IPS-18c (cell line): ENCODE results near the gene TMPRSS6.

ENCODE experiments used
- H3K4me3 ChIP-seq: 2 replicates; pipeline ENCODE4 v1.7.0; 2013; ENCODE audit warnings: low read depth, mild to moderate bottlenecking, low read length, moderate library complexity; ENCODE audit not compliant: insufficient read depth
- H3K9me3 ChIP-seq: one replicate; pipeline ENCODE4 v1.6.1; 2013; ENCODE audit warnings: mild to moderate bottlenecking, low read length, moderate library complexity; ENCODE audit not compliant: control insufficient read depth, insufficient read depth

TMPRSS6 gene

GRCh38 chr22:37052386-37053309 is 56.9 kb downstream of the TMPRSS6 start:
- H3K4me3 ChIP-seq, result peak overlapping the region; percentile 82; the same call in 1 of the 2 replicates
- no peaks in the 10 kb centered on the region for H3K9me3 ChIP-seq

- H3K4me3 ChIP-seq, result peak within 1 kb of the TSS; percentile 82
- H3K9me3 ChIP-seq, result no peaks in the 10 kb centered on the region
These were observed 57.8 kb downstream of the TMPRSS6 start, which contains the start of gene KCTD17 for GRCh38 chr22:37051391-37052385. TSS of gene KCTD17 (plus strand) at chr22:37051742. CDS start at chr22:37051761, 19 bp downstream.

- H3K4me3 ChIP-seq, result no peak overlapping the region
These were observed 58.6 kb downstream of the TMPRSS6 start for GRCh38 chr22:37050913-37051312.

GRCh38 chr22:37049224-37049623 is 60.3 kb downstream of the TMPRSS6 start:
- Histone ChIP-seq H3K9me3 (no peaks in the 10 kb centered on the region), H3K4me3 (no peak overlapping the region)

More at GRCh38 chr22:37050913-37051312, 58.6 kb downstream of the TMPRSS6 start:
- no peaks in the 10 kb centered on the region for H3K9me3 ChIP-seq

- no peaks in the 10 kb centered on the region for H3K9me3 ChIP-seq
These were observed 61.4 kb downstream of the TMPRSS6 start for GRCh38 chr22:37048133-37048532.

GRCh38 chr22:37047006-37047405 is 62.5 kb downstream of the TMPRSS6 start:
- no peaks in the 10 kb centered on the region for H3K9me3 ChIP-seq
- no peak overlapping the region for H3K4me3 ChIP-seq

More at GRCh38 chr22:37048133-37048532, 61.4 kb downstream of the TMPRSS6 start:
- H3K4me3 ChIP-seq, result no peak overlapping the region

- Histone ChIP-seq H3K4me3 (no peak overlapping the region), H3K9me3 (no peaks in the 10 kb centered on the region)
These were observed 62.9 kb downstream of the TMPRSS6 start for GRCh38 chr22:37046589-37046988.

GRCh38 chr22:37045958-37046357 is 63.6 kb downstream of the TMPRSS6 start:
- H3K9me3 ChIP-seq, result no peaks in the 10 kb centered on the region

GRCh38 chr22:37044634-37045625 is 64.6 kb downstream of the TMPRSS6 start:
- no peak overlapping the region for H3K4me3 ChIP-seq

More at GRCh38 chr22:37045958-37046357, 63.6 kb downstream of the TMPRSS6 start:
- no peak overlapping the region for H3K4me3 ChIP-seq

GRCh38 chr22:37043828-37044538 is 65.5 kb downstream of the TMPRSS6 start:
- H3K9me3 ChIP-seq, result no peaks in the 10 kb centered on the region
- H3K4me3 ChIP-seq, result no peak overlapping the region

More at GRCh38 chr22:37044634-37045625, 64.6 kb downstream of the TMPRSS6 start:
- H3K9me3 ChIP-seq, result no peaks in the 10 kb centered on the region

GRCh38 chr22:37043209-37043827 is 66.2 kb downstream of the TMPRSS6 start:
- H3K4me3 ChIP-seq, result no peak overlapping the region
- no peaks in the 10 kb centered on the region for H3K9me3 ChIP-seq

- Histone ChIP-seq H3K4me3 (no peak overlapping the region), H3K9me3 (no peaks in the 10 kb centered on the region)
These were observed 70.0 kb downstream of the TMPRSS6 start for GRCh38 chr22:37039466-37039865.

- H3K4me3 ChIP-seq, result no peak overlapping the region
These were observed 71.8 kb downstream of the TMPRSS6 start for GRCh38 chr22:37037669-37038068.

GRCh38 chr22:37036655-37037377 is 72.7 kb downstream of the TMPRSS6 start:
- Histone ChIP-seq H3K4me3 (no peak overlapping the region), H3K9me3 (no peaks in the 10 kb centered on the region)

More at GRCh38 chr22:37037669-37038068, 71.8 kb downstream of the TMPRSS6 start:
- no peaks in the 10 kb centered on the region for H3K9me3 ChIP-seq
